ENCODE data around the gene HINFP.
"Not testable (repeated sequence)": the region's sequence is repeated elsewhere in the genome, so short reads cannot be mapped to it uniquely, and the experiment has no call there.

The HINFP gene

DNA sequence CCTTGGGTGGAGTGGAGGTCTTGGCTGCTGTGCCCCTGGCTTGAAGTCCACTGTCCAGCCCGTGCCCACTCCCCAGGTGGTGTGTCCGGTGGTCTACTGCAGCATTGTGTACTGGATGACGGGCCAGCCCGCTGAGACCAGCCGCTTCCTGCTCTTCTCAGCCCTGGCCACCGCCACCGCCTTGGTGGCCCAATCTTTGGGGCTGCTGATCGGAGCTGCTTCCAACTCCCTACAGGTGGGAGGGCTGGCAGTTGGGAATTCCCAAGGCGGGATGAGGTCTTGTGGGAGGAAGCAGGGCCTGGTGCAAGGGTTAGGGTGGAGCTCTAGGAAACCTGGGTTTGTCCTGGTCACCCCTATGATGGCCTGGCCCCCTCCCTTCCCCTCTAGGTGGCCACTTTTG, 38.8 kb downstream of the HINFP start:
- Histone ChIP-seq H2AK5ac (ENCODE audit: low read length) (no peak overlapping the region), H3K36me3 (ENCODE audit: control insufficient read depth in 1 of 2, insufficient read depth in 2 of 2, low read length in 2 of 2) (no peaks in the 10 kb centered on the region), H3K23ac (ENCODE audit: low read length) (no peak overlapping the region), H3K4me1 (ENCODE audit: control insufficient read depth in 1 of 2, insufficient read depth in 2 of 2, low read length in 2 of 2) (no peaks in the 10 kb centered on the region), H3K27ac (ENCODE audit: low read depth, low read length) (no peak overlapping the region), H2BK120ac (ENCODE audit: insufficient read depth, low read length, poor library complexity) (no peak overlapping the region), H3K79me1 (ENCODE audit: low read length) (no peaks in the 10 kb centered on the region), H4K12ac (ENCODE audit: low read depth, low read length) (no peak overlapping the region), H3K27me3 (ENCODE audit: insufficient read depth, low read length) (no peaks in the 10 kb centered on the region), H2AFZ (ENCODE audit: insufficient read depth, low read length, poor library complexity) (no peak overlapping the region), H2BK12ac (ENCODE audit: low read length) (no peak overlapping the region), H3K79me2 (ENCODE audit: control insufficient read depth, insufficient read depth, low read length, poor library complexity) (no peaks in the 10 kb centered on the region), H3K9me3 (ENCODE audit: insufficient read depth, low read depth, low read length) (no peaks in the 10 kb centered on the region), H3K4me3 (ENCODE audit: low read depth, low read length) (no peak overlapping the region), H3K9ac (ENCODE audit: low read length) (no peak overlapping the region), H3K14ac (ENCODE audit: low read length) (no peak overlapping the region), H4K8ac (ENCODE audit: low read depth, low read length) (no peak overlapping the region), H4K91ac (ENCODE audit: low read depth, low read length) (no peak overlapping the region), H3K4me2 (ENCODE audit: low read length) (no peak overlapping the region), H3K4ac (ENCODE audit: low read depth, low read length) (no peak overlapping the region), H3K18ac (ENCODE audit: low read length) (no peak overlapping the region), H2BK5ac (ENCODE audit: low read depth, low read length, poor library complexity) (no peak overlapping the region)
- WGBS (ENCODE audit: extremely low coverage, insufficient coverage, insufficient read length) = no CpG with 5 or more reads among the region's 9 CpGs
- DNase-seq = no peak

DNA sequence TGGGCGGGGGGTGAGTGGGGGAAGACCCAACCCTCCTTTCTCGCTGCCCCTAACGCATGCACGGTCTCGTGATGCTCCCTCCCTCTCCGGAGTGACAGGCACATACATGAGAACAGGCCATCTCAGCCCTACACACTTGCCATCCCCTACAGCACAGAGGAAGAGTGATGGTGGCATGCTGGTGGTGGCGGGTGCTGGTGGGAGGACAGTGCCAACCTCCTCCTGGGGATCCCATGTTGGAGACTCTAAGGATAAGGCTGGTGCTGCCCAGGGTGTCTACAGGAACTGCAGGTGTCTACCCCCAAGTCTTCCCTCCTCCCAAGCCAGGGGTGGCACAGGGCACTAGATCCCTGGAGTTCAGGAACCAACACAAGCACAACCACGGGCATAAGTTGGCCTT, 40.5 kb downstream of the HINFP start:
- WGBS (ENCODE audit: extremely low coverage, insufficient coverage, insufficient read length) = no CpG with 5 or more reads among the region's 8 CpGs

DNA sequence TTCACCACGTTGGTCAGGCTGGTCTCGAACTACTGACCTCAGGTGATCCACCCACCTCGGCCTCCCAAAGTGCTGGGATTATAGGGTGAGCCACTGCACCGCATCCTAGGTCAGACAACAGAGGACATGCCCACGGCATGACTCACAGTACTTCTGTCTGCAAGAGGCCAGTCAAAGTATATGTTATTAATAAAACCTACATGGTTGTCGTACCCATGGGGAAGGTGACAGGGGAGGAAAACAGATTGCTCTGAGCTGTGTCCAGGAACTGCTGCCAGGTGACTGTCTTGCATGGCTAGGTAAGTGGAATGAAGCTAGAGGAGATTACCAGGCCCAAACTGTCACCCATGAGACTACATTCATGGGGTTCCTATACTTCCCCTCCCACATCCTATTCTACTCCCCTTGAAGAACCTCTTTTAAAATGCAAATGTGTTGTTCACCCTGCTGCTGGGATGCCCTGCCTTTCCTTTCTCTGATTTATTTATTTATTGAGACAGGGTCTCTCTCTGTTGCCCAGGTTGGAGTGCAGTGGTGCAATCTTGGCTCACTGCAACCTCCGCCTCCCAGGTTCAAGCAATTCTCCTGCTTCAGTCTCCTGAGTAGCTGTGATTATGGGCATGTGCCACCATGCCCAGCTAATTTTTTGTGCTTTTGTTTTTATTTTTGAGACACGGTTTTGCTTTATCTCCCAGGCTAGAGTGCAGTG, 45.1 kb downstream of the HINFP start:
- no CpG with 5 or more reads among the region's 8 CpGs for WGBS (ENCODE audit: extremely low coverage, insufficient coverage, insufficient read length)
- peaks cover 8% of the 10 kb centered on the region for H3K79me1 ChIP-seq (ENCODE audit: low read length)

More for the DNA sequence above, 40.5 kb downstream of the HINFP start:
- Histone ChIP-seq H3K9ac (ENCODE audit: low read length) (no peak overlapping the region), H3K14ac (ENCODE audit: low read length) (no peak overlapping the region), H3K4me1 (ENCODE audit: control insufficient read depth in 1 of 2, insufficient read depth in 2 of 2, low read length in 2 of 2) (peaks cover 0 to 2% of the 10 kb centered on the region in 2 experiments), H2BK120ac (ENCODE audit: insufficient read depth, low read length, poor library complexity) (no peak overlapping the region), H3K36me3 (ENCODE audit: control insufficient read depth in 1 of 2, insufficient read depth in 2 of 2, low read length in 2 of 2) (no peaks in the 10 kb centered on the region), H3K4me2 (ENCODE audit: low read length) (no peak overlapping the region), H4K12ac (ENCODE audit: low read depth, low read length) (no peak overlapping the region), H3K9me3 (ENCODE audit: insufficient read depth, low read depth, low read length) (no peaks in the 10 kb centered on the region), H3K18ac (ENCODE audit: low read length) (no peak overlapping the region), H2AK5ac (ENCODE audit: low read length) (no peak overlapping the region), H2AFZ (ENCODE audit: insufficient read depth, low read length, poor library complexity) (no peak overlapping the region), H2BK5ac (ENCODE audit: low read depth, low read length, poor library complexity) (no peak overlapping the region), H3K27ac (ENCODE audit: low read depth, low read length) (no peak overlapping the region), H4K91ac (ENCODE audit: low read depth, low read length) (no peak overlapping the region), H3K27me3 (ENCODE audit: insufficient read depth, low read length) (no peaks in the 10 kb centered on the region), H3K4me3 (ENCODE audit: low read depth, low read length) (no peak overlapping the region), H3K79me2 (ENCODE audit: control insufficient read depth, insufficient read depth, low read length, poor library complexity) (no peaks in the 10 kb centered on the region), H3K79me1 (ENCODE audit: low read length) (no peaks in the 10 kb centered on the region), H2BK12ac (ENCODE audit: low read length) (no peak overlapping the region), H3K4ac (ENCODE audit: low read depth, low read length) (no peak overlapping the region), H3K23ac (ENCODE audit: low read length) (no peak overlapping the region), H4K8ac (ENCODE audit: low read depth, low read length) (no peak overlapping the region)
- DNase-seq = no peak

DNA sequence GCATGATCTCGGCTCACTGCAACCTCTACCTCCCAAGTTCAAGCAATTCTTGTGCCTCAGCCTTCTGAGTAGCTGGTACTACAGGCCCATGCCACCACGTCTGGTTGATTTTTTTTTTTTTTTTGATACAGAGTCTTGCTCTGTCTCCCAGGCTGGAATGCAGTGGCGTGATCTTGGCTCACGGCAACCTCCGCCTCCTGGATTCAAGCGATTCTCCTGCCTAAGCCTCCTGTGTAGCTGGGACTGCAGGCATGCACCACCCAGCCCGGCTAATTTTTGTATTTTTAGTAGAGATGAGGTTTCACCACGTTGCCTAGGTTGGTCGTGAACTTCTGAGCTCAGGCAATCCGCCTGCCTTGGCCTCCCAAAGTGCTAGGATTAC, 45.7 kb downstream of the HINFP start:
- H2BK12ac ChIP-seq (ENCODE audit: low read length); H3K18ac ChIP-seq (ENCODE audit: low read length); H3K4ac ChIP-seq (ENCODE audit: low read depth, low read length); H3K36me3 ChIP-seq (ENCODE audit: control insufficient read depth in 1 of 2, insufficient read depth in 2 of 2, low read length in 2 of 2); H4K12ac ChIP-seq (ENCODE audit: low read depth, low read length); H2BK5ac ChIP-seq (ENCODE audit: low read depth, low read length, poor library complexity); H2AK5ac ChIP-seq (ENCODE audit: low read length); H2AFZ ChIP-seq (ENCODE audit: insufficient read depth, low read length, poor library complexity); H3K4me3 ChIP-seq (ENCODE audit: low read depth, low read length); H3K9me3 ChIP-seq (ENCODE audit: insufficient read depth, low read depth, low read length); H4K91ac ChIP-seq (ENCODE audit: low read depth, low read length); H3K23ac ChIP-seq (ENCODE audit: low read length); H3K79me1 ChIP-seq (ENCODE audit: low read length); H4K8ac ChIP-seq (ENCODE audit: low read depth, low read length); H3K9ac ChIP-seq (ENCODE audit: low read length); H3K4me1 ChIP-seq (ENCODE audit: control insufficient read depth in 1 of 2, insufficient read depth in 2 of 2, low read length in 2 of 2); H3K27me3 ChIP-seq (ENCODE audit: insufficient read depth, low read length); H3K4me2 ChIP-seq (ENCODE audit: low read length); H3K14ac ChIP-seq (ENCODE audit: low read length); H3K27ac ChIP-seq (ENCODE audit: low read depth, low read length); DNase-seq; H2BK120ac ChIP-seq (ENCODE audit: insufficient read depth, low read length, poor library complexity); H3K79me2 ChIP-seq (ENCODE audit: control insufficient read depth, insufficient read depth, low read length, poor library complexity): not testable (repeated sequence)
- WGBS (ENCODE audit: extremely low coverage, insufficient coverage, insufficient read length) = no CpG with 5 or more reads among the region's 10 CpGs

More for the DNA sequence above, 45.1 kb downstream of the HINFP start:
- no peak overlapping the region for H2BK120ac ChIP-seq (ENCODE audit: insufficient read depth, low read length, poor library complexity)
- no peak overlapping the region for H4K91ac ChIP-seq (ENCODE audit: low read depth, low read length)
- DNase-seq = peak; percentile 21 to 28
- no peak overlapping the region for H4K12ac ChIP-seq (ENCODE audit: low read depth, low read length)
- H3K27me3 ChIP-seq (ENCODE audit: insufficient read depth, low read length) = no peaks in the 10 kb centered on the region
- no peak overlapping the region for H2AK5ac ChIP-seq (ENCODE audit: low read length)
- H2BK5ac ChIP-seq (ENCODE audit: low read depth, low read length, poor library complexity) = no peak overlapping the region
- no peak overlapping the region for H4K8ac ChIP-seq (ENCODE audit: low read depth, low read length)
- H3K14ac ChIP-seq (ENCODE audit: low read length) = no peak overlapping the region
- H3K36me3 ChIP-seq (ENCODE audit: control insufficient read depth in 1 of 2, insufficient read depth in 2 of 2, low read length in 2 of 2) = no peaks in the 10 kb centered on the region
- H3K9ac ChIP-seq (ENCODE audit: low read length) = no peak overlapping the region
- H3K79me2 ChIP-seq (ENCODE audit: control insufficient read depth, insufficient read depth, low read length, poor library complexity) = peaks cover 5% of the 10 kb centered on the region
- no peak overlapping the region for H3K4me3 ChIP-seq (ENCODE audit: low read depth, low read length)
- H2AFZ ChIP-seq (ENCODE audit: insufficient read depth, low read length, poor library complexity) = no peak overlapping the region
- no peak overlapping the region for H3K27ac ChIP-seq (ENCODE audit: low read depth, low read length)
- H3K4ac ChIP-seq (ENCODE audit: low read depth, low read length) = no peak overlapping the region
- no peaks in the 10 kb centered on the region for H3K9me3 ChIP-seq (ENCODE audit: insufficient read depth, low read depth, low read length)
- no peak overlapping the region for H2BK12ac ChIP-seq (ENCODE audit: low read length)
- no peak overlapping the region for H3K23ac ChIP-seq (ENCODE audit: low read length)
- H3K18ac ChIP-seq (ENCODE audit: low read length) = no peak overlapping the region
- no peak overlapping the region for H3K4me2 ChIP-seq (ENCODE audit: low read length)
- peaks cover 5 to 8% of the 10 kb centered on the region in 2 experiments for H3K4me1 ChIP-seq (ENCODE audit: control insufficient read depth in 1 of 2, insufficient read depth in 2 of 2, low read length in 2 of 2)

Measured in trophoblast cell (in vitro differentiated cells and primary cell).